Naive thymus-derived CD8-positive, alpha-beta T cell (primary cell): Measurements from ENCODE around the gene DOK3. TPM values are rescaled to one million over a fixed set of nuclear protein-coding genes. Genes with fewer than 3 reads are reported as not detected.

ENCODE experiments used
- ATAC-seq, 2 donors: fragments of 150-1000 bp; cut with Tn5 transposase in 1 of 2; sonication (Bioruptor Pico), chemical (Tn5 transposase) in 1 of 2; 1 replicate in 1 of 2; 2 replicates in 1 of 2; pipeline ENCODE4 v1.10.0; 2021; ENCODE audit warnings: mild to moderate bottlenecking in 2 of 2, moderate library complexity in 2 of 2
- POLR2A ChIA-PET: fragments of 350-600 bp; sonication (Branson Sonifier 250); formaldehyde crosslinking; loops from one replicate; lab custom pipeline; 2021; ENCODE audit warnings: antibody characterized with exemption; lab: Charles Lee
- DNase-seq, 10 donors: peaks; one replicate each; pipeline versions ENCODE4 v3.0.0 to v3.0.0-alpha.2; 2020 to 2022
- H3K27ac Mint-ChIP-seq, 10 donors: one replicate each; pipeline ENCODE4 v1.8.0; 2020 to 2022; ENCODE audit warnings: mild to moderate bottlenecking in 10 of 10, mixed read lengths in 10 of 10, moderate library complexity in 4 of 10, inconsistent platforms in 1 of 10
- H3K27me3 Mint-ChIP-seq, 5 donors: one replicate each; pipeline ENCODE4 v1.8.0; 2021 to 2022; ENCODE audit warnings: mixed read lengths in 5 of 5
- H3K36me3 Mint-ChIP-seq, 3 donors: one replicate each; pipeline ENCODE4 v1.8.0; 2020 to 2022; ENCODE audit warnings: mixed read lengths in 3 of 3, mild to moderate bottlenecking in 2 of 3, inconsistent platforms in 1 of 3
- H3K4me1 Mint-ChIP-seq, 4 donors: one replicate each; pipeline ENCODE4 v1.8.0; 2021 to 2022; ENCODE audit warnings: mixed read lengths in 4 of 4
- H3K4me3 Mint-ChIP-seq, 10 donors: one replicate each; pipeline ENCODE4 v1.8.0; 2020 to 2022; ENCODE audit warnings: mild to moderate bottlenecking in 10 of 10, mixed read lengths in 10 of 10, moderate library complexity in 6 of 10, inconsistent platforms in 1 of 10
- H3K9me3 Mint-ChIP-seq, 9 donors: one replicate each; pipeline ENCODE4 v1.8.0; 2020 to 2022; ENCODE audit warnings: mixed read lengths in 9 of 9, mild to moderate bottlenecking in 3 of 9, inconsistent platforms in 1 of 9, moderate library complexity in 1 of 9
- polyA plus RNA-seq, 3 donors: library from polyadenylated mRNA; unstranded; fragments of 300-500 nt; fragmentation: Illumina TruSeq; gene quantifications; one replicate each; pipeline ENCODE4 v1.2.3, GENCODE V29; 2021
- total RNA-seq, 8 experiments: library from RNA in 2 of 8; stranded (reverse) in 2 of 8; gene quantifications; one replicate each; pipeline ENCODE4 v1.2.3 and lab custom pipeline; 2021 to 2026

Gene DOK3
- total and polyA plus RNA-seq, 5 experiments from 2014 or later, result 0.22 to 3.8 (median 3.7) TPM; not detected in 2

GRCh38 chr5:177474846-177475562, 34.6 kb downstream of the DOK3 start:
- Mint-ChIP-seq H3K27me3 (no peaks in the 10 kb centered on the region), H3K9me3 (no peaks in the 10 kb centered on the region), H3K4me1 (peaks cover 39 to 80% (median 73%) of the 10 kb centered on the region in 4 donors), H3K4me3 (peak overlapping the region; percentile 64 to 92 (median 84)), H3K36me3 (no peaks in the 10 kb centered on the region), H3K27ac (peak overlapping the region in 9 of 10 donors; percentile 1 to 94 (median 75))
- POLR2A ChIA-PET, result interaction anchor here (0.6 to 5.9 kb wide), 8 partner anchors 11 to 173 kb away, joined by 3 to 36 read pairs (median 6); partner anchors contain the start of genes DDX41 and PDLIM7
- DNase-seq (no peak), ATAC-seq (no peak)

GRCh38 chr5:177474002-177474476, 35.6 kb downstream of the DOK3 start:
- H3K27me3 Mint-ChIP-seq, result no peaks in the 10 kb centered on the region
- peaks cover 37 to 77% (median 65%) of the 10 kb centered on the region in 4 donors for H3K4me1 Mint-ChIP-seq
- POLR2A ChIA-PET, result interaction anchor here (0.7 to 5.9 kb wide), 4 partner anchors 18 to 43 kb away, joined by 3 to 58 read pairs (median 20); partner anchors contain the start of genes DDX41, PDLIM7 and PRR7
- ATAC-seq (no peak), DNase-seq (no peak)
- H3K9me3 Mint-ChIP-seq, result no peaks in the 10 kb centered on the region
- peak overlapping the region; percentile 31 to 94 (median 86) for H3K27ac Mint-ChIP-seq
- H3K4me3 Mint-ChIP-seq, result peak overlapping the region; percentile 71 to 92 (median 84)
- H3K36me3 Mint-ChIP-seq, result no peaks in the 10 kb centered on the region

- Mint-ChIP-seq H3K36me3 (peaks cover 0 to 4% (median 2%) of the 10 kb centered on the region in 3 donors), H3K27ac (peak within 1 kb of the TSS; percentile 77 to 94 (median 88)), H3K4me3 (peak within 1 kb of the TSS; percentile 78 to 92 (median 86)), H3K9me3 (no peaks in the 10 kb centered on the region), H3K27me3 (no peaks in the 10 kb centered on the region), H3K4me1 (peaks cover 36 to 76% (median 62%) of the 10 kb centered on the region in 4 donors)
- POLR2A ChIA-PET, result interaction anchor here (0.7 to 5.9 kb wide), 7 partner anchors 10 to 70 kb away, joined by 3 to 58 read pairs (median 14); partner anchors contain the start of genes DDX41, GRK6, PDLIM7 and PRR7
- ATAC-seq, result peak; percentile 28 to 31
- peak in 2 of 10 donors; percentile 26 to 42 for DNase-seq
Measured at GRCh38 chr5:177473443-177474001, 36.1 kb downstream of the DOK3 start, which contains the start of gene DBN1. DBN1 (minus strand) TSS chr5:177473634; CDS start chr5:177473521, 113 bp downstream.

GRCh38 chr5:177472460-177473442, 36.9 kb downstream of the DOK3 start:
- DNase-seq (peak; percentile 57 to 84 (median 66)), ATAC-seq (peak; percentile 60 to 72)
- Mint-ChIP-seq H3K4me3 (peak overlapping the region; percentile 75 to 92 (median 86)), H3K27ac (peak overlapping the region in 9 of 10 donors; percentile 60 to 95 (median 86)), H3K9me3 (no peaks in the 10 kb centered on the region), H3K36me3 (peaks cover 0 to 7% (median 6%) of the 10 kb centered on the region in 3 donors), H3K4me1 (peaks cover 35 to 70% (median 57%) of the 10 kb centered on the region in 4 donors), H3K27me3 (no peaks in the 10 kb centered on the region)
- POLR2A ChIA-PET, result interaction anchor here (0.6 to 5.9 kb wide), 15 partner anchors 8 to 163 kb away, joined by 3 to 58 read pairs (median 5); partner anchors contain the start of genes GRK6, LMAN2 and PDLIM7

- peaks cover 34 to 68% (median 54%) of the 10 kb centered on the region in 4 donors for H3K4me1 Mint-ChIP-seq
- no peaks in the 10 kb centered on the region for H3K27me3 Mint-ChIP-seq
- POLR2A ChIA-PET, result interaction anchor here (0.6 to 5.9 kb wide), 19 partner anchors 8 to 162 kb away, joined by 3 to 58 read pairs (median 5); partner anchors contain the start of genes GRK6, LMAN2 and PDLIM7
- DNase-seq (peak in 8 of 10 donors; percentile 30 to 87 (median 65)), ATAC-seq (peak; percentile 40 to 76)
- no peaks in the 10 kb centered on the region for H3K9me3 Mint-ChIP-seq
- H3K27ac Mint-ChIP-seq, result peak overlapping the region; percentile 63 to 95 (median 86)
- H3K4me3 Mint-ChIP-seq, result peak overlapping the region; percentile 48 to 86 (median 79)
- peaks cover 0 to 16% (median 7%) of the 10 kb centered on the region in 3 donors for H3K36me3 Mint-ChIP-seq
Measured at GRCh38 chr5:177471610-177472356, 37.8 kb downstream of the DOK3 start.

- Mint-ChIP-seq H3K27me3 (no peaks in the 10 kb centered on the region), H3K27ac (peak overlapping the region; percentile 80 to 95 (median 86)), H3K4me1 (peaks cover 30 to 60% (median 49%) of the 10 kb centered on the region in 4 donors), H3K9me3 (no peaks in the 10 kb centered on the region), H3K36me3 (peaks cover 0 to 24% (median 14%) of the 10 kb centered on the region in 3 donors), H3K4me3 (peak overlapping the region; percentile 48 to 86 (median 79))
- ATAC-seq, result no peak
- POLR2A ChIA-PET, result interaction anchor here (1.0 to 5.9 kb wide), 13 partner anchors 8 to 161 kb away, joined by 3 to 58 read pairs (median 6); partner anchors contain the start of genes GRK6, LMAN2 and PDLIM7
- DNase-seq, result no peak
Measured at GRCh38 chr5:177470759-177471536, 38.7 kb downstream of the DOK3 start.

GRCh38 chr5:177469750-177470525, 39.7 kb downstream of the DOK3 start:
- Mint-ChIP-seq H3K4me3 (peak overlapping the region in 5 of 10 donors; percentile 5 to 86 (median 60)), H3K9me3 (peaks cover 0 to 3% (median 0%) of the 10 kb centered on the region in 9 donors), H3K27ac (peak overlapping the region in 9 of 10 donors; percentile 47 to 95 (median 88)), H3K4me1 (peaks cover 23 to 50% (median 40%) of the 10 kb centered on the region in 4 donors), H3K27me3 (no peaks in the 10 kb centered on the region), H3K36me3 (peaks cover 4 to 34% (median 24%) of the 10 kb centered on the region in 3 donors)
- no peak for ATAC-seq
- no peak for DNase-seq
- POLR2A ChIA-PET, result interaction anchor here (1.0 to 5.9 kb wide), 6 partner anchors 13 to 80 kb away, joined by 3 to 58 read pairs (median 8); partner anchors contain the start of gene PDLIM7

- peaks cover 0 to 3% (median 0%) of the 10 kb centered on the region in 9 donors for H3K9me3 Mint-ChIP-seq
- ATAC-seq (no peak), DNase-seq (no peak)
- no peaks in the 10 kb centered on the region for H3K27me3 Mint-ChIP-seq
- POLR2A ChIA-PET, result interaction anchor here (1.0 to 5.9 kb wide), 2 partner anchors 14 to 28 kb away, joined by 3 to 36 read pairs; partner anchors contain the start of gene PDLIM7
- H3K4me3 Mint-ChIP-seq, result peak overlapping the region in 1 of 10 donors; percentile 56
- H3K27ac Mint-ChIP-seq, result peak overlapping the region in 8 of 10 donors; percentile 19 to 89 (median 67)
- peaks cover 18 to 41% (median 30%) of the 10 kb centered on the region in 4 donors for H3K4me1 Mint-ChIP-seq
- peaks cover 4 to 37% (median 24%) of the 10 kb centered on the region in 3 donors for H3K36me3 Mint-ChIP-seq
Measured at GRCh38 chr5:177468685-177469628, 40.7 kb downstream of the DOK3 start.

- no peak overlapping the region for H3K4me3 Mint-ChIP-seq
- H3K36me3 Mint-ChIP-seq, result peaks cover 4 to 37% (median 24%) of the 10 kb centered on the region in 3 donors
- POLR2A ChIA-PET, result no interaction called here
- no peaks in the 10 kb centered on the region for H3K27me3 Mint-ChIP-seq
- peaks cover 16 to 37% (median 29%) of the 10 kb centered on the region in 4 donors for H3K4me1 Mint-ChIP-seq
- H3K9me3 Mint-ChIP-seq, result peaks cover 0 to 3% (median 0%) of the 10 kb centered on the region in 9 donors
- ATAC-seq (no peak), DNase-seq (no peak)
- H3K27ac Mint-ChIP-seq, result peak overlapping the region in 8 of 10 donors; percentile 1 to 89 (median 39)
Measured at GRCh38 chr5:177468329-177468684, 41.3 kb downstream of the DOK3 start.
